ENCODE results near the gene BNC2. TPM values are rescaled to one million over a fixed set of nuclear protein-coding genes. Genes with fewer than 3 reads are reported as not detected.

Gene BNC2
- total RNA-seq, 1 experiment from 2014 or later, result 43.6 TPM

- WGBS (ENCODE audit: extremely low coverage, insufficient read length, low lambda C conversion rate), result no CpG with 5 or more reads among the region's 2 CpGs
- H2AK5ac ChIP-seq (ENCODE audit: insufficient read length, low read length), result no peak overlapping the region
- H3K18ac ChIP-seq (ENCODE audit: insufficient read length, low read depth, low read length), result no peak overlapping the region
- H3K36me3 Mint-ChIP-seq (ENCODE audit: insufficient read depth in 1 of 3, low read depth in 3 of 3), result peaks cover 4 to 6% (median 5%) of the 10 kb centered on the region in 3 experiments; a peak in 5 of 7 replicates
- H3K9me3 ChIP-seq (ENCODE audit: control insufficient read depth, low read depth, low read length), result no peaks in the 10 kb centered on the region
- H3K4me2 ChIP-seq (ENCODE audit: insufficient read depth, insufficient read length, low read length), result no peak overlapping the region
- H3K23me2 ChIP-seq (ENCODE audit: insufficient read length, low read depth, low read length, poor library complexity, severe bottlenecking), result no peaks in the 10 kb centered on the region
- no peaks in the 10 kb centered on the region for H3K9me3 Mint-ChIP-seq
- peak overlapping the region in 1 of 3 experiments; percentile 35; a peak in 2 of 7 replicates for H3K27ac Mint-ChIP-seq
- no peak overlapping the region for H2BK20ac ChIP-seq (ENCODE audit: low read depth, low read length, poor library complexity, severe bottlenecking)
- no peak for DNase-seq
- H3K4me1 Mint-ChIP-seq, result peaks cover 21 to 23% of the 10 kb centered on the region in 2 experiments
- no peaks in the 10 kb centered on the region for H3K27me3 Mint-ChIP-seq (ENCODE audit: low read depth)
- no peak overlapping the region for H3K56ac ChIP-seq (ENCODE audit: insufficient read length, low read depth, low read length)
- H3K27ac ChIP-seq (ENCODE audit: insufficient read length, low read depth, low read length), result no peak overlapping the region
- no peak overlapping the region for H2AFZ ChIP-seq (ENCODE audit: low read length)
- H4K8ac ChIP-seq (replicated peaks; ENCODE audit: insufficient read length, low read depth, low read length), result no peak overlapping the region
- H3K79me2 ChIP-seq (ENCODE audit: insufficient read depth, low read length), result 0 out of 2 replicates have a peak, but pooled peaks cover 2% of the 10 kb centered on the region
- no peak overlapping the region for H4K91ac ChIP-seq (ENCODE audit: insufficient read length, low read depth, low read length)
- no peak overlapping the region for H3K4me3 Mint-ChIP-seq
- no peak overlapping the region for H3K4ac ChIP-seq (ENCODE audit: low read depth, low read length)
- TF ChIP-seq CTCF (conservative IDR thresholded peaks at IDR 0.05), result no peak
- H3K14ac ChIP-seq (ENCODE audit: insufficient read depth, low read length), result no peak overlapping the region
- H2BK5ac ChIP-seq (ENCODE audit: insufficient read length, low read length), result no peak overlapping the region
- H2BK12ac ChIP-seq (ENCODE audit: insufficient read length, low read depth, low read length), result no peak overlapping the region
- H3K4me1 ChIP-seq (ENCODE audit: insufficient read depth, low read length), result peaks cover 6% of the 10 kb centered on the region; the same call in 1 of the 2 replicates
- H2BK120ac ChIP-seq (ENCODE audit: low read depth, low read length, poor library complexity, severe bottlenecking), result no peak overlapping the region
- H3K79me1 ChIP-seq (ENCODE audit: insufficient read depth, low read depth, low read length, poor library complexity, severe bottlenecking), result no peaks in the 10 kb centered on the region
- H3K27me3 ChIP-seq (ENCODE audit: insufficient read depth, low read length), result no peaks in the 10 kb centered on the region
- H3K23ac ChIP-seq (ENCODE audit: insufficient read length, low read depth, low read length), result no peak overlapping the region
- no peaks in the 10 kb centered on the region for H4K20me1 ChIP-seq (ENCODE audit: control insufficient read depth, insufficient read depth, insufficient read length)
- no peak overlapping the region for H3K9ac ChIP-seq (ENCODE audit: extremely low read depth, insufficient read length, low read length)
- H4K5ac ChIP-seq (ENCODE audit: insufficient read length, low read depth, low read length), result no peak overlapping the region
- H3T11ph ChIP-seq (ENCODE audit: low read length), result no peak overlapping the region
- no peak overlapping the region for H2BK15ac ChIP-seq (ENCODE audit: low read depth, low read length)
These were observed 290.5 kb downstream of the BNC2 start for GRCh38 chr9:16579872-16580432.

Measured in H9 (cell line).